PC-9 (cell line): ENCODE data around the gene KRT6C. TPM values are rescaled to one million over a fixed set of nuclear protein-coding genes. Genes with fewer than 3 reads are reported as not detected.
"Not testable (repeated sequence)": the region's sequence is repeated elsewhere in the genome, so short reads cannot be mapped to it uniquely, and the experiment has no call there.

Experiments
- BruUV-seq: library from RNA; stranded (reverse); fragments of 400-500 nt; replicated peaks from 2 replicates; lab custom pipeline; 2021; lab: Mats Ljungman, UMichigan
- CTCF ChIA-PET: fragments of 300-600 bp; sonication (Branson Sonifier 250); formaldehyde crosslinking; loops from one replicate; lab custom pipeline; 2022; ENCODE audit warnings: antibody characterized with exemption; lab: Charles Lee
- POLR2A ChIA-PET: fragments of 300-600 bp; sonication (Branson Sonifier 250); formaldehyde crosslinking; loops from one replicate; lab custom pipeline; 2022; ENCODE audit warnings: antibody characterized with exemption; ENCODE audit not compliant: unreplicated experiment; lab: Charles Lee
- DNase-seq, 2 experiments: peaks; one replicate each; pipeline versions ENCODE4 v3.0.0 to v3.0.0-alpha.2; 2015 to 2022; ENCODE audit warnings: mixed read lengths in 1 of 2
- H2AFZ ChIP-seq: fragments of 200-600 bp; sonication (generic); 2 replicates; pipeline ENCODE4 v1.8.1; 2017; ENCODE audit warnings: antibody characterized with exemption
- H3F3A ChIP-seq: fragments of 200-600 bp; sonication (generic); 2 replicates; pipeline ENCODE4 v1.8.1; 2017; ENCODE audit warnings: antibody characterized with exemption, mild to moderate bottlenecking, low read depth; ENCODE audit not compliant: insufficient read depth
- H3K27ac ChIP-seq: fragments of 200-600 bp; sonication (generic); 2 replicates; pipeline ENCODE4 v1.6.1; 2016; ENCODE audit warnings: mixed run types
- H3K27me3 ChIP-seq: fragments of 200-600 bp; sonication (generic); 2 replicates; pipeline ENCODE4 v1.6.1; 2016; ENCODE audit warnings: low read depth, mixed run types; ENCODE audit not compliant: insufficient read depth
- H3K36me3 ChIP-seq: fragments of 200-600 bp; sonication (generic); 2 replicates; pipeline ENCODE4 v1.6.1; 2016; ENCODE audit warnings: low read depth, mixed run types
- H3K4me1 ChIP-seq: fragments of 200-600 bp; sonication (generic); replicated peaks from 2 replicates; pipeline ENCODE4 v1.6.1; 2016; ENCODE audit warnings: mixed run types; ENCODE audit not compliant: insufficient read depth
- H3K4me2 ChIP-seq: fragments of 200-600 bp; sonication (generic); 2 replicates; pipeline ENCODE4 v1.6.1; 2017; ENCODE audit warnings: mixed run types
- H3K4me3 ChIP-seq: fragments of 200-600 bp; sonication (generic); 2 replicates; pipeline ENCODE4 v1.6.1; 2016; ENCODE audit warnings: mixed run types
- H3K79me2 ChIP-seq: fragments of 200-600 bp; sonication (generic); 2 replicates; pipeline ENCODE4 v1.6.1; 2017; ENCODE audit warnings: low read depth, mixed run types
- H3K9me2 ChIP-seq: fragments of 200-600 bp; sonication (generic); 2 replicates; pipeline ENCODE4 v1.8.1; 2017; ENCODE audit warnings: mild to moderate bottlenecking; ENCODE audit not compliant: insufficient read depth
- H3K9me3 ChIP-seq: fragments of 200-600 bp; sonication (generic); 2 replicates; pipeline ENCODE4 v1.8.1; 2016; ENCODE audit warnings: low read depth; ENCODE audit not compliant: insufficient read depth
- H4K20me1 ChIP-seq: fragments of 200-600 bp; sonication (generic); 2 replicates; pipeline ENCODE4 v1.8.1; 2017; ENCODE audit not compliant: insufficient read depth
- CTCF ChIP-seq: fragments of 200-600 bp; sonication (generic); conservative IDR thresholded peaks from 2 replicates; pipeline ENCODE4 v1.6.1; 2017; ENCODE audit warnings: mixed run types, antibody characterized with exemption, mild to moderate bottlenecking, moderate library complexity
- EZH2 ChIP-seq: fragments of 200-600 bp; sonication (generic); IDR thresholded peaks from 2 replicates; pipeline ENCODE4 v1.8.0; 2017; ENCODE audit warnings: antibody characterized with exemption, low read depth
- intact Hi-C: fragments of 100-400 bp; cut with micrococcal nuclease; formaldehyde crosslinking; loops from one replicate; pipeline ENCODE4 v1.10.0; 2022; ENCODE audit not compliant: unreplicated experiment
- total RNA-seq: library from RNA; stranded (reverse); gene quantifications from 2 replicates; pipeline ENCODE4 v1.2.3, GENCODE V29; 2021

Gene KRT6C
- total RNA-seq, 1 experiment from 2014 or later, result not detected

GRCh38 chr12:52502877-52503276, 29.3 kb upstream of the KRT6C start:
- intact Hi-C loops, result no loop called here
- no peak overlapping the region for H3K4me2 ChIP-seq

GRCh38 chr12:52501490-52501889, 27.9 kb upstream of the KRT6C start:
- Histone ChIP-seq H3K9me2 (no peaks in the 10 kb centered on the region), H3K4me3 (no peak overlapping the region), H3K27ac (no peak overlapping the region), H3K4me2 (no peak overlapping the region), H4K20me1 (no peaks in the 10 kb centered on the region), H3K27me3 (no peaks in the 10 kb centered on the region), H2AFZ (no peak overlapping the region), H3K36me3 (no peaks in the 10 kb centered on the region), H3F3A (peaks cover 4% of the 10 kb centered on the region; the same call in 1 of the 2 replicates), H3K79me2 (no peaks in the 10 kb centered on the region), H3K4me1 (peaks cover 8% of the 10 kb centered on the region; the same call in 1 of the 2 replicates), H3K9me3 (0 out of 2 replicates have a peak, but pooled peaks cover 10% of the 10 kb centered on the region)
- ChIA-PET POLR2A (interaction anchor here (0.7 kb wide), 1 partner anchor 21 kb away, joined by 8 read pairs; no protein-coding TSS in a partner anchor), CTCF (interaction anchor here (0.6 kb wide), 1 partner anchor 12 kb away, joined by 4 read pairs; no protein-coding TSS in a partner anchor)
- intact Hi-C loops, result no loop called here
- DNase-seq, result no peak
- no TSS peak for BruUV-seq
- no peak for TF ChIP-seq CTCF
- no peak for TF ChIP-seq EZH2

More at GRCh38 chr12:52502877-52503276, 29.3 kb upstream of the KRT6C start:
- BruUV-seq, result no TSS peak
- TF ChIP-seq CTCF (no peak), EZH2 (no peak)
- DNase-seq, result no peak
- H3K4me3 ChIP-seq, result no peak overlapping the region
- no peak overlapping the region for H3K27ac ChIP-seq
- H2AFZ ChIP-seq, result no peak overlapping the region
- ChIA-PET POLR2A (no interaction called here), CTCF (interaction anchor here (1.0 kb wide), 1 partner anchor 117 kb away, joined by 3 read pairs; no protein-coding TSS in a partner anchor)
- H3K9me3 ChIP-seq, result 0 out of 2 replicates have a peak, but pooled peaks cover 10% of the 10 kb centered on the region
- H4K20me1 ChIP-seq, result no peaks in the 10 kb centered on the region
- no peaks in the 10 kb centered on the region for H3K79me2 ChIP-seq
- no peaks in the 10 kb centered on the region for H3F3A ChIP-seq
- no peaks in the 10 kb centered on the region for H3K9me2 ChIP-seq
- H3K4me1 ChIP-seq, result no peaks in the 10 kb centered on the region
- no peaks in the 10 kb centered on the region for H3K27me3 ChIP-seq
- no peaks in the 10 kb centered on the region for H3K36me3 ChIP-seq

- H3K4me3 ChIP-seq, H3K4me2 ChIP-seq, H3K79me2 ChIP-seq, H4K20me1 ChIP-seq, intact Hi-C loops, POLR2A ChIA-PET, CTCF ChIA-PET, H3K27ac ChIP-seq, H3K9me3 ChIP-seq, H3K9me2 ChIP-seq, BruUV-seq, H3K27me3 ChIP-seq, DNase-seq, H3K36me3 ChIP-seq, H2AFZ ChIP-seq: not testable (repeated sequence)
- H3K4me1 ChIP-seq, result peaks cover 17% of the 10 kb centered on the region
- H3F3A ChIP-seq, result peaks cover 12% of the 10 kb centered on the region; the same call in 1 of the 2 replicates
Measured at GRCh38 chr12:52500574-52500973, 27.0 kb upstream of the KRT6C start.
